Measurements from ENCODE around the gene CUL2. TPM values are rescaled to one million over a fixed set of nuclear protein-coding genes. Genes with fewer than 3 reads are reported as not detected.

CUL2 gene
- total RNA-seq, 2 experiments from 2014 or later: 37.4 to 40.2 TPM

GRCh38 chr10:35012781-35013180 is 77.4 kb downstream of the CUL2 start:
- ATAC-seq (no peak), DNase-seq (no peak)
- TF ChIP-seq, protein P1, sequence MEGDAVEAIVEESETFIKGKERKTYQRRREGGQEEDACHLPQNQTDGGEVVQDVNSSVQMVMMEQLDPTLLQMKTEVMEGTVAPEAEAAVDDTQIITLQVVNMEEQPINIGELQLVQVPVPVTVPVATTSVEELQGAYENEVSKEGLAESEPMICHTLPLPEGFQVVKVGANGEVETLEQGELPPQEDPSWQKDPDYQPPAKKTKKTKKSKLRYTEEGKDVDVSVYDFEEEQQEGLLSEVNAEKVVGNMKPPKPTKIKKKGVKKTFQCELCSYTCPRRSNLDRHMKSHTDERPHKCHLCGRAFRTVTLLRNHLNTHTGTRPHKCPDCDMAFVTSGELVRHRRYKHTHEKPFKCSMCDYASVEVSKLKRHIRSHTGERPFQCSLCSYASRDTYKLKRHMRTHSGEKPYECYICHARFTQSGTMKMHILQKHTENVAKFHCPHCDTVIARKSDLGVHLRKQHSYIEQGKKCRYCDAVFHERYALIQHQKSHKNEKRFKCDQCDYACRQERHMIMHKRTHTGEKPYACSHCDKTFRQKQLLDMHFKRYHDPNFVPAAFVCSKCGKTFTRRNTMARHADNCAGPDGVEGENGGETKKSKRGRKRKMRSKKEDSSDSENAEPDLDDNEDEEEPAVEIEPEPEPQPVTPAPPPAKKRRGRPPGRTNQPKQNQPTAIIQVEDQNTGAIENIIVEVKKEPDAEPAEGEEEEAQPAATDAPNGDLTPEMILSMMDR (IDR thresholded peaks at IDR 0.05): no peak
- Mint-ChIP-seq H3K36me3 (ENCODE audit: low read depth) (peaks cover 19% of the 10 kb centered on the region), H3K27me3 (no peaks in the 10 kb centered on the region), H3K4me1 (ENCODE audit: low read depth) (peaks cover 3% of the 10 kb centered on the region), H3K27ac (no peak overlapping the region), H3K4me3 (no peak overlapping the region), H3K9me3 (no peaks in the 10 kb centered on the region)
- intact Hi-C loops (cut with micrococcal nuclease): no loop called here
- CTCF ChIA-PET: interaction anchor here (1.0 to 1.6 kb wide), 2 partner anchors 18 to 19 kb away, joined by 3 to 5 read pairs; no protein-coding TSS in a partner anchor
- POLR2A ChIA-PET: no interaction called here

DNA sequence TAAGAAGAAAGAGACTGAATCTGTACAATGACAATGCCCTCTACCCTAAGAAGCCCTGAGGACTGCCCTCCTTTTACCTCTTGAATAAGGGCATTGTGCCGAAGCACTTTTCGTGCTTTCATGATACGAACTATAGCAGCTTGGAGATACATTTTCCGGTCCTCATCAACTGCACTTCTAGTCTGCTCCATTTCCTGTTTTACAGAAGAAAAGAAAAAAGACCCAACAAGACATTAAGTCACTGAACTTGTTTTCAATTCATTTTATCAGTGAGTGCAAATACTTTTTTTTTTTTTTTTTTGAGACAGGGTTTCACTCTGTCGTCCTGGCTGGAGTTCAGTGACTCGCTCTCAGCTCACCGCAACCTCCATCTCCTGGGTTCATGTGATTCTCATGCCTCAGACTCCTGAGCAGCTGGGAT is 78.4 kb downstream of the CUL2 start:
- Mint-ChIP-seq H3K36me3 (ENCODE audit: low read depth) (peaks cover 16% of the 10 kb centered on the region), H3K4me3 (no peak overlapping the region), H3K27me3 (no peaks in the 10 kb centered on the region), H3K9me3 (no peaks in the 10 kb centered on the region), H3K27ac (no peak overlapping the region), H3K4me1 (ENCODE audit: low read depth) (no peaks in the 10 kb centered on the region)
- TF ChIP-seq, protein P1 (IDR thresholded peaks at IDR 0.05): no peak
- DNase-seq: no peak
- ChIA-PET CTCF (interaction anchor here (1.0 to 1.6 kb wide), 2 partner anchors 17 to 18 kb away, joined by 3 to 5 read pairs; no protein-coding TSS in a partner anchor), POLR2A (no interaction called here)
- intact Hi-C loops (cut with micrococcal nuclease): no loop called here
- no peak for ATAC-seq

DNA sequence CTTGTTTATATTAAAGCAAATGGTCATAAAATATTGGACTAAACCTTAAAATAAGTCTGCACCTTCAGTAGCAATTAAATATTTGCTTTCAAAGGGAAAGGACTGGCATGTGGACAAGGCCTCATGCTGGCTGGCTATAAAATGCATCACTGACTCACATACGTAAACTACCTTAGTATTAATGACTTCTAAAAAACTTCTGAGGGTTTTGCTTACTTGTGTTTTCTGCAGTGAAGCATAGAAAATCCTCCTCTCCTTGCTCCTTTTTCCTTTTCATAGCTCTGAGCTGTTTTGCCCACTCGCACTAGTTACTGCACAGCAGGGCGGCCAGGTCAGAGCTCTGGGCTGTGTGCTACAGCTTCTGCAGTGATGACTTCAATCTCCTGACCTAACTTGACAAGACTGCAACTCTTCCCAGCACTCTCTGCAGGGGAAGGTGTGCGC is 82.3 kb downstream of the CUL2 start:
- POLR2A ChIA-PET: no interaction called here
- TF ChIP-seq, protein P1 (IDR thresholded peaks at IDR 0.05): no peak
- Mint-ChIP-seq H3K4me3 (no peak overlapping the region), H3K27me3 (no peaks in the 10 kb centered on the region), H3K36me3 (ENCODE audit: low read depth) (peaks cover 16% of the 10 kb centered on the region), H3K4me1 (ENCODE audit: low read depth) (no peaks in the 10 kb centered on the region), H3K9me3 (no peaks in the 10 kb centered on the region), H3K27ac (no peak overlapping the region)
- intact Hi-C loops (cut with micrococcal nuclease): no loop called here
- CTCF ChIA-PET: interaction anchor here (1.2 to 1.8 kb wide), 2 partner anchors 12 to 14 kb away, joined by 4 to 6 read pairs; no protein-coding TSS in a partner anchor
- ATAC-seq: no peak
- no peak for DNase-seq

GRCh38 chr10:35006836-35007235 is 83.3 kb downstream of the CUL2 start:
- Mint-ChIP-seq H3K9me3 (no peaks in the 10 kb centered on the region), H3K27ac (no peak overlapping the region), H3K27me3 (no peaks in the 10 kb centered on the region), H3K36me3 (ENCODE audit: low read depth) (peaks cover 12% of the 10 kb centered on the region), H3K4me1 (ENCODE audit: low read depth) (no peaks in the 10 kb centered on the region), H3K4me3 (no peak overlapping the region)
- TF ChIP-seq, protein P1 (IDR thresholded peaks at IDR 0.05): no peak
- DNase-seq: no peak
- POLR2A ChIA-PET: no interaction called here
- CTCF ChIA-PET: interaction anchor here (1.8 kb wide), 1 partner anchor 13 kb away, joined by 6 read pairs; no protein-coding TSS in a partner anchor
- intact Hi-C loops (cut with micrococcal nuclease): no loop called here
- no peak for ATAC-seq

DNA sequence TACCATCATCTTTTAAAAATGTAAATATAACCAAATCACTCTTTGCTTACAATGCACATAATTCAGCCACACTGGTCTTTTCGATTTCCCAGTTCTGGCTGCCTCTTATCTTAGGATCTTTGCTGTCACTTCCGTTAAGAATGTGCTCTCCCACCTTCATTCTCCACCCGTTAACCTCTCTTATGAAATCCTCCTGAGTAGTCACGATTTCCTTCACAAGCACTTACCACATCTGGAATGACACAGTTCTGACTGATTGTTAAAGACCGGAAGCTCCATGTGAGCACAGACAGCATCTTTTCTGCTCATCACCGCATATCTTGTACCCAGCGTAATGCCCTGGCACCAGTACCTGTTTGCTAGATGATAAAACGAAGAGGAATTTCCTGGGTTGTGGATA is 84.3 kb downstream of the CUL2 start:
- no peaks in the 10 kb centered on the region for H3K9me3 Mint-ChIP-seq
- ChIA-PET POLR2A (no interaction called here), CTCF (interaction anchor here (0.9 kb wide), 1 partner anchor 11 kb away, joined by 5 read pairs; no protein-coding TSS in a partner anchor)
- TF ChIP-seq, protein P1 (IDR thresholded peaks at IDR 0.05): no peak
- H3K27ac Mint-ChIP-seq: no peak overlapping the region
- H3K4me1 Mint-ChIP-seq (ENCODE audit: low read depth): no peaks in the 10 kb centered on the region
- ATAC-seq: no peak
- peaks cover 12% of the 10 kb centered on the region for H3K36me3 Mint-ChIP-seq (ENCODE audit: low read depth)
- no peak overlapping the region for H3K4me3 Mint-ChIP-seq
- DNase-seq: no peak
- intact Hi-C loops (cut with micrococcal nuclease): no loop called here
- no peaks in the 10 kb centered on the region for H3K27me3 Mint-ChIP-seq
